SK-MEL-5 (cell line): ENCODE measurements around the gene ANKLE1. TPM values are rescaled to one million over a fixed set of nuclear protein-coding genes. Genes with fewer than 3 reads are reported as not detected.
A peak's percentile ranks its signal among the peaks of the same experiment; 100 is the strongest.
"Not testable (repeated sequence)": the region's sequence is repeated elsewhere in the genome, so short reads cannot be mapped to it uniquely, and the experiment has no call there.

ENCODE experiments used
- DNase-seq: peaks from one replicate; pipeline ENCODE4 v3.0.0-alpha.2; 2016; ENCODE audit warnings: low read depth, low spot score
- in situ Hi-C: cut with HindIII; loops from 2 replicates; pipeline ENCODE4 v1.10.0; 2016; ENCODE audit warnings: low sequenced_read_pairs, high pct_unique_total_duplicates, low pct_unique_long_range_greater_than_20kb
- total RNA-seq: library from RNA; depleted of rRNA; stranded (reverse); fragments of >200 nt; shearing (Covaris generic); gene quantifications from 2 replicates; pipeline ENCODE4 v1.2.3, GENCODE V29; 2014

Gene ANKLE1
- total RNA-seq, 1 experiment from 2014 or later: 1.3 TPM

- peak; percentile 97 for DNase-seq
- in situ Hi-C loops: no loop called here
Observed at GRCh38 chr19:17266975-17267788, 14.5 kb upstream of the ANKLE1 start, which contains the start of gene BABAM1. TSS of gene BABAM1 (plus strand) at chr19:17267443. CDS start at chr19:17268807, 1,364 bp downstream.

GRCh38 chr19:17268754-17269153 is 12.9 kb upstream of the ANKLE1 start:
- no peak for DNase-seq
- in situ Hi-C loops: no loop called here

GRCh38 chr19:17274892-17275291 is 6.8 kb upstream of the ANKLE1 start:
- in situ Hi-C loops, DNase-seq: not testable (repeated sequence)

GRCh38 chr19:17275441-17276175 is 6.1 kb upstream of the ANKLE1 start:
- in situ Hi-C loops: no loop called here
- DNase-seq: no peak

- in situ Hi-C loops: no loop called here
- DNase-seq: no peak
Observed at GRCh38 chr19:17279436-17279835, 2.3 kb upstream of the ANKLE1 start.

GRCh38 chr19:17282488-17283125 is 906 bp downstream of the ANKLE1 start:
- in situ Hi-C loops: no loop called here
- DNase-seq: peak; percentile 73

- no peak for DNase-seq
- in situ Hi-C loops: no loop called here
Observed at GRCh38 chr19:17283504-17283996, 1.8 kb downstream of the ANKLE1 start.

GRCh38 chr19:17285415-17286135 is 3.9 kb downstream of the ANKLE1 start:
- DNase-seq: no peak
- in situ Hi-C loops: no loop called here

- in situ Hi-C loops: no loop called here
- DNase-seq: no peak
Observed at GRCh38 chr19:17286263-17286662, 4.6 kb downstream of the ANKLE1 start.

GRCh38 chr19:17286752-17287151 is 5.1 kb downstream of the ANKLE1 start:
- no peak for DNase-seq
- in situ Hi-C loops: no loop called here

GRCh38 chr19:17289489-17289888 is 7.8 kb downstream of the ANKLE1 start:
- in situ Hi-C loops: no loop called here
- peak; percentile 45 for DNase-seq

- DNase-seq: peak; percentile 90
- in situ Hi-C loops: no loop called here
Observed at GRCh38 chr19:17292301-17293074, 10.8 kb downstream of the ANKLE1 start.

- in situ Hi-C loops: no loop called here
- no peak for DNase-seq
Observed at GRCh38 chr19:17293605-17294004, 11.9 kb downstream of the ANKLE1 start.

- in situ Hi-C loops: no loop called here
- DNase-seq: peak; percentile 44
Observed at GRCh38 chr19:17294051-17294891, 12.6 kb downstream of the ANKLE1 start.

- in situ Hi-C loops, DNase-seq: not testable (repeated sequence)
Observed at GRCh38 chr19:17295551-17295950, 13.8 kb downstream of the ANKLE1 start.

GRCh38 chr19:17296273-17296672 is 14.6 kb downstream of the ANKLE1 start:
- in situ Hi-C loops: no loop called here
- peak; percentile 40 for DNase-seq
